HEK293T (cell line): Measurements from ENCODE around the gene OLFM1.

Experiments used
- CTCF ChIA-PET: fragments of 350-600 bp; formaldehyde crosslinking; extraction: SDS; loops from one replicate; lab custom pipeline; 2021; ENCODE audit warnings: antibody characterized with exemption, inconsistent platforms; lab: Yijun Ruan, JAX
- POLR2A ChIA-PET: fragments of 350-600 bp; formaldehyde crosslinking; extraction: SDS; loops from one replicate; lab custom pipeline; 2020; ENCODE audit warnings: antibody characterized with exemption, inconsistent platforms; lab: Yijun Ruan, JAX
- DNase-seq: peaks from one replicate; pipeline ENCODE4 v3.0.0; 2012; ENCODE audit warnings: mixed read lengths; ENCODE audit errors: extremely low spot score
- ARNT ChIP-seq: fragments of 450-650 bp; IDR thresholded peaks from 2 replicates; pipeline ENCODE4 v1.6.1; 2017; ENCODE audit warnings: mild to moderate bottlenecking
- BHLHE40 ChIP-seq: fragments of 450-650 bp; IDR thresholded peaks from 2 replicates; pipeline ENCODE4 v1.6.1; 2016; ENCODE audit warnings: mild to moderate bottlenecking, moderate library complexity, borderline replicate concordance
- CTBP1 ChIP-seq: fragments of 450-650 bp; IDR thresholded peaks from 2 replicates; pipeline ENCODE4 v1.6.1; 2016; ENCODE audit warnings: borderline replicate concordance
- ELF4 ChIP-seq: fragments of 450-650 bp; IDR thresholded peaks from 2 replicates; pipeline ENCODE4 v1.6.1; 2017; ENCODE audit warnings: antibody characterized with exemption
- FOXA1 ChIP-seq: fragments of 450-650 bp; IDR thresholded peaks from 2 replicates; pipeline ENCODE4 v1.6.1; 2016; ENCODE audit warnings: mild to moderate bottlenecking
- FOXK2 ChIP-seq: fragments of 450-650 bp; IDR thresholded peaks from 2 replicates; pipeline ENCODE4 v1.6.1; 2016; ENCODE audit warnings: mild to moderate bottlenecking
- FOXM1 ChIP-seq: fragments of 450-650 bp; IDR thresholded peaks from 2 replicates; pipeline ENCODE4 v1.6.1; 2017; ENCODE audit warnings: mild to moderate bottlenecking, borderline replicate concordance
- HDGF ChIP-seq: fragments of 450-650 bp; IDR thresholded peaks from 2 replicates; pipeline ENCODE4 v1.6.1; 2017; ENCODE audit warnings: antibody characterized with exemption, borderline replicate concordance
- L3MBTL2 ChIP-seq: fragments of 450-650 bp; conservative IDR thresholded peaks from 2 replicates; pipeline ENCODE4 v1.6.1; 2016; ENCODE audit warnings: mild to moderate bottlenecking
- LEF1 ChIP-seq: fragments of 450-650 bp; IDR thresholded peaks from 2 replicates; pipeline ENCODE4 v1.6.1; 2017; ENCODE audit warnings: mild to moderate bottlenecking, borderline replicate concordance
- NFRKB ChIP-seq: fragments of 450-650 bp; IDR thresholded peaks from 2 replicates; pipeline ENCODE4 v1.6.1; 2016; ENCODE audit warnings: mild to moderate bottlenecking, moderate library complexity
- SP1 ChIP-seq: fragments of 450-650 bp; IDR thresholded peaks from 2 replicates; pipeline ENCODE4 v1.6.1; 2017
- SUZ12 ChIP-seq: fragments of 450-650 bp; IDR thresholded peaks from 2 replicates; pipeline ENCODE4 v1.6.1; 2016; ENCODE audit warnings: mild to moderate bottlenecking
- TARDBP ChIP-seq: fragments of 450-650 bp; IDR thresholded peaks from 2 replicates; pipeline ENCODE4 v1.6.1; 2016
- ZNF384 ChIP-seq: fragments of 450-650 bp; IDR thresholded peaks from 2 replicates; pipeline ENCODE4 v1.6.1; 2016
- TF ChIP-seq, protein P1 (sequence below): fragments of 450-650 bp; IDR thresholded peaks from 2 replicates; pipeline ENCODE4 v1.6.1; 2016

The OLFM1 gene

DNA sequence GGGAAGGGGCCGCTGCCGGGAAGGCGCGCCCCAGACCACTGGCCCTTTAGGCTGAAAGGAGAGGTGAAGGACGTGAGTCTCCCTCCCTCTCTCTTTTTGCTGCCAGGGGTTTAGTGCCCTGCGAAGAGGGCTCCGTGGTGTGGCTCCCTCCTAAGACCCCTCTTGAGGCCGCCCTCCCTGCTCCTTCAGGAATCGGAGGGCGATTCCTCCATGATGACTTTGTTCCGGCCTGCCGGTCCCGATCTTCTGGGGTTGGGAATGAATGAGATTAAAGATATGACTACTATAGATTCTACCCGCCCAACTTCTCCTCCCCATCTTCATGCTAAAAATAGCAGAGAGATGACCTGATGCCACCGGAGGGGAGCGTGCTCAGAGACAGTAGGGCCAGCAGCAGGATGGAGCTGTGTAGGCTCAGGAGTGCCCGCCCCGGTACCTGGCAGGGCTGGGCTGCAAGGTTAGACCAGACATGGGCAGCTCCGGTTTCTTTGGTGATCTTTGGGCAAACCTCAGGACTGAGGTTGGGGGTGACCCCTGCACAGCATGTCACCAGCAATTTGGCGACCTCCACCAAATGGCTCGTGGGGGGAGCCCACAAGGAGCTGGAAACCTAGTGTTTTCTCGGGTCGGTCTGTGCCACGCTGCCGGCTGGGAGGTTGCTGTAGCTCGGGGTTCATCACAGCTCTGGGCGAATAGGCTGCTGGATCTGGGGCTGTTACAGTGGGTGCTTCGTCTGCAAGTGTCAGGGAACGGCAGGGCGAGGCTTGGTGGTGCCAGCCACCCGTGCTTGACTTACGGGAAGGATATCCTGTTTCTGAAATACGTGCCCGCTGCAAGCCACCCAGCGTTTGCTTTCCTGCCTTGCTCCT lies 1.7 kb downstream of the OLFM1 start:
- ChIA-PET POLR2A (no interaction called here), CTCF (interaction anchor here (0.9 kb wide), 1 partner anchor 253 kb away, joined by 3 read pairs; no protein-coding TSS in a partner anchor)
- no peak for TF ChIP-seq FOXM1
- TF ChIP-seq, protein P1, sequence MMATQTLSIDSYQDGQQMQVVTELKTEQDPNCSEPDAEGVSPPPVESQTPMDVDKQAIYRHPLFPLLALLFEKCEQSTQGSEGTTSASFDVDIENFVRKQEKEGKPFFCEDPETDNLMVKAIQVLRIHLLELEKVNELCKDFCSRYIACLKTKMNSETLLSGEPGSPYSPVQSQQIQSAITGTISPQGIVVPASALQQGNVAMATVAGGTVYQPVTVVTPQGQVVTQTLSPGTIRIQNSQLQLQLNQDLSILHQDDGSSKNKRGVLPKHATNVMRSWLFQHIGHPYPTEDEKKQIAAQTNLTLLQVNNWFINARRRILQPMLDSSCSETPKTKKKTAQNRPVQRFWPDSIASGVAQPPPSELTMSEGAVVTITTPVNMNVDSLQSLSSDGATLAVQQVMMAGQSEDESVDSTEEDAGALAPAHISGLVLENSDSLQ: no peak
- no peak for TF ChIP-seq L3MBTL2
- no peak for TF ChIP-seq ZNF384
- no peak for TF ChIP-seq NFRKB
- TF ChIP-seq SUZ12: no peak
- no peak for DNase-seq

- TF ChIP-seq L3MBTL2: no peak
- TF ChIP-seq, protein P1: no peak
- CTCF ChIA-PET: no interaction called here
Measured at GRCh38 chr9:135090081-135090480, 2.6 kb downstream of the OLFM1 start.

GRCh38 chr9:135090547-135090946 lies 3.1 kb downstream of the OLFM1 start:
- ChIA-PET CTCF (no interaction called here), POLR2A (no interaction called here)
- DNase-seq: no peak
- no peak for TF ChIP-seq SP1

More at GRCh38 chr9:135090081-135090480, 2.6 kb downstream of the OLFM1 start:
- DNase-seq: no peak
- POLR2A ChIA-PET: no interaction called here

DNA sequence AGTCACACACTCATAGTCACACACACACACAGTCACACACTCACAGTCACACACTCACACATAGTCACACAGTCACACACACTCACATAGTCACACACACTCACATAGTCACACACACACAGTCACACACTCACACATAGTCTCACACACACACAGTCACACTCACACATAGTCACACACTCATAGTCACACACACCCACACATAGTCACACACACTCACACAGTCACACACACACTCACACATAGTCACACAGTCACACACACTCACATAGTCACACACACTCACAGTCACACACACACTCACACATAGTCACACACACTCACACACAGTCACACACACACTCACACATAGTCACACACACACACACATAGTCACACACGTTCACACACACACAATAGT lies 4.1 kb downstream of the OLFM1 start:
- CTCF ChIA-PET: no interaction called here

DNA sequence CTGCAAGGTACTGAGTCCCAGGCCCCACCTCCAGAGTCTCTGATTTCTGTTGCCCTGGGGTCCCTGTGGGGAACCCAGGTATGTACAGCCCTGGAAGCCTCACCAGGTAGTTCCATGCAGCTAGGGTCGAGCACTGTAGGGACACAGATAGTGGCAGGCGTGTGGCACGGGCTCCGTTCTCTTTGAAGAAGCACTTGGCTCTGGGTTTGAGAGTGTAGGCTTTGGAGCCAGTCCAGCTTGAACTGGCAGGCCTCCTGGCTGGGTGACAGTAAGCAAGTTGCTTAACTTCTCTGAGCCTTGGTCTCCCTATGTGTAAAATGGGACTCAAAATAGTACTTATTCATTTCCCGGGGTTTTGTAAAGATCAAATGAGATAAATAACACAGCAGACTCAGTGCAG lies 5.6 kb downstream of the OLFM1 start:
- CTCF ChIA-PET: interaction anchor here (0.6 kb wide), 1 partner anchor 31 kb away, joined by 3 read pairs; no protein-coding TSS in a partner anchor
- DNase-seq: no peak
- no peak for TF ChIP-seq BHLHE40
- no peak for TF ChIP-seq SUZ12
- no peak for TF ChIP-seq HDGF
- TF ChIP-seq FOXK2: no peak
- no peak for TF ChIP-seq ZNF384
- TF ChIP-seq LEF1: no peak
- TF ChIP-seq FOXA1: no peak
- TF ChIP-seq NFRKB: no peak
- TF ChIP-seq ELF4: no peak
- TF ChIP-seq CTBP1: no peak
- no peak for TF ChIP-seq FOXM1
- POLR2A ChIA-PET: no interaction called here

More for the DNA sequence above, 4.1 kb downstream of the OLFM1 start:
- POLR2A ChIA-PET: no interaction called here
- DNase-seq: no peak
- TF ChIP-seq, protein P1: no peak
- TF ChIP-seq BHLHE40 (no peak), FOXA1 (no peak), SUZ12 (no peak), FOXK2 (no peak)

DNA sequence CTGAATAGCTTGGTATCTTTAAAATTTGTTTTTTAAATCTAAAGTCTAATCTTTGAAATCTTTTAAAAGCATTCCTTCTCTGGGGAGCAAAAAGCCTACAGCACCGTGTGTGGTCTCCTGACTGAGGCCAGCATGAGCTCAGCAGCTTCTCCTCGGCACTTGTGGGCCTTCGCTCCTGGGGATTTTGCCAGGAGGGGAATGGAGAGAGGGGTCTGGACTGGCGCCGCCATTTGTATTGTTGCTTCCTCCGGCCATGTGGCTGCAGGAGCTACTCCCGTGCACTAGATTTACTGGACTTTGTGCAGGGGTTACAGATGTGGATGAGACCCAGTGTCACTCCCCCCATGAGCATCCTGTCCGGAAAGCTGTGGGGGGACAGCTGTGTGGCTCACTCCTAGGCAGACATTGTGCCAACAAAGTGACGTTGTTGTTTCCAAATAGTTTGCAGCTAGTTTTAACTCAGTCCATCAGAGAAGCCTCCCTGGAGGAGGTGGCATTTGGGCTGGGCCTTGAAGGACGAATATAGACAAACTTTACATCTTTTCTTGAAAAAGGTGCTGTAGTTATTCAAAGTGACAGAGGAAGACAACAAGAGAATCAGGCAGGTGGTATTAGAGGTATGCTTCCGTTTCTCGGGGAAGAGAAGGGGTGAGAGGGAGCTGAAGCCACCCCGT lies 6.6 kb downstream of the OLFM1 start:
- TF ChIP-seq ARNT (no peak), SP1 (no peak), LEF1 (no peak), CTBP1 (no peak), L3MBTL2 (no peak), FOXK2 (no peak), ZNF384 (no peak), SUZ12 (no peak), ELF4 (no peak), FOXM1 (no peak), TARDBP (no peak), NFRKB (no peak), BHLHE40 (no peak), HDGF (no peak), FOXA1 (no peak)
- TF ChIP-seq, protein P1: no peak
- DNase-seq: no peak
- ChIA-PET CTCF (interaction anchor here (0.6 to 0.7 kb wide), 2 partner anchors 30 to 317 kb away, joined by 3 to 4 read pairs; no protein-coding TSS in a partner anchor), POLR2A (no interaction called here)
